Mammary epithelial cell (primary cell): ENCODE results near the gene MAN2B2.
"Not testable (repeated sequence)": the region's sequence is repeated elsewhere in the genome, so short reads cannot be mapped to it uniquely, and the experiment has no call there.

Source experiments
- EZH2 ChIP-seq: IDR thresholded peaks from 2 replicates; pipeline ENCODE4 v1.6.1; 2012; ENCODE audit warnings: low read length, inconsistent platforms, borderline replicate concordance
- TF ChIP-seq, protein P1 (sequence below), 2 donors: IDR thresholded peaks in 1 of 2; conservative IDR thresholded peaks in 1 of 2; 2 replicates each; pipeline ENCODE4 v1.5.1; 2011 to 2012; ENCODE audit warnings: inconsistent platforms in 2 of 2, low read length in 2 of 2, mild to moderate bottlenecking in 2 of 2, control low read depth in 1 of 2, low read depth in 1 of 2; ENCODE audit not compliant: insufficient read depth in 1 of 2; ENCODE audit errors: extremely low read depth in 1 of 2

GRCh38 chr4:6654211-6654610, 79.2 kb downstream of the MAN2B2 start:
- TF ChIP-seq, protein P1, sequence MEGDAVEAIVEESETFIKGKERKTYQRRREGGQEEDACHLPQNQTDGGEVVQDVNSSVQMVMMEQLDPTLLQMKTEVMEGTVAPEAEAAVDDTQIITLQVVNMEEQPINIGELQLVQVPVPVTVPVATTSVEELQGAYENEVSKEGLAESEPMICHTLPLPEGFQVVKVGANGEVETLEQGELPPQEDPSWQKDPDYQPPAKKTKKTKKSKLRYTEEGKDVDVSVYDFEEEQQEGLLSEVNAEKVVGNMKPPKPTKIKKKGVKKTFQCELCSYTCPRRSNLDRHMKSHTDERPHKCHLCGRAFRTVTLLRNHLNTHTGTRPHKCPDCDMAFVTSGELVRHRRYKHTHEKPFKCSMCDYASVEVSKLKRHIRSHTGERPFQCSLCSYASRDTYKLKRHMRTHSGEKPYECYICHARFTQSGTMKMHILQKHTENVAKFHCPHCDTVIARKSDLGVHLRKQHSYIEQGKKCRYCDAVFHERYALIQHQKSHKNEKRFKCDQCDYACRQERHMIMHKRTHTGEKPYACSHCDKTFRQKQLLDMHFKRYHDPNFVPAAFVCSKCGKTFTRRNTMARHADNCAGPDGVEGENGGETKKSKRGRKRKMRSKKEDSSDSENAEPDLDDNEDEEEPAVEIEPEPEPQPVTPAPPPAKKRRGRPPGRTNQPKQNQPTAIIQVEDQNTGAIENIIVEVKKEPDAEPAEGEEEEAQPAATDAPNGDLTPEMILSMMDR (conservative IDR thresholded peaks at IDR 0.05 in 1 of 2, IDR thresholded peaks at IDR 0.05 in 1 of 2; ENCODE audit: extremely low read depth in 1 of 2, insufficient read depth in 1 of 2, low read depth in 1 of 2, low read length in 2 of 2) = not testable (repeated sequence)
- not testable (repeated sequence) for TF ChIP-seq EZH2
